ENCODE data around the gene DNAJB13. TPM values are rescaled to one million over a fixed set of nuclear protein-coding genes. Genes with fewer than 3 reads are reported as not detected.

DNAJB13 gene
- total RNA-seq, 4 donors from 2014 or later, result not detected

GRCh38 chr11:74011360-74012073 is 60.7 kb downstream of the DNAJB13 start:
- Histone ChIP-seq H3K4me3 (no peak overlapping the region), H3K27me3 (no peaks in the 10 kb centered on the region), H3K36me3 (peaks cover 0 to 46% of the 10 kb centered on the region in 2 donors), H3K4me1 (no peaks in the 10 kb centered on the region), H3K9me3 (no peaks in the 10 kb centered on the region), H3K27ac (no peak overlapping the region)
- 71 to 87% methylated on average over 3 to 4 of the region's 8 CpGs for WGBS, 2 donors (ENCODE audit: low coverage in 1 of 2)
- no peak for TF ChIP-seq EP300 (IDR thresholded peaks at IDR 0.05)
- no peak for TF ChIP-seq CTCF (IDR thresholded peaks at IDR 0.05)
- TF ChIP-seq POLR2AphosphoS5 (IDR thresholded peaks at IDR 0.05), result no peak
- no peak for TF ChIP-seq POLR2A (IDR thresholded peaks at IDR 0.05)
- peak; percentile 53 for ATAC-seq

- TF ChIP-seq POLR2AphosphoS5 (IDR thresholded peaks at IDR 0.05), result no peak
- no peak for TF ChIP-seq EP300 (IDR thresholded peaks at IDR 0.05)
- TF ChIP-seq POLR2A (IDR thresholded peaks at IDR 0.05), result no peak
- TF ChIP-seq CTCF (IDR thresholded peaks at IDR 0.05), result no peak
- H3K27me3 ChIP-seq, result no peaks in the 10 kb centered on the region
- H3K9me3 ChIP-seq, result no peaks in the 10 kb centered on the region
- no peak overlapping the region for H3K4me3 ChIP-seq
- peaks cover 0 to 53% of the 10 kb centered on the region in 2 donors for H3K36me3 ChIP-seq
- no peaks in the 10 kb centered on the region for H3K4me1 ChIP-seq
- H3K27ac ChIP-seq, result no peak overlapping the region
- ATAC-seq, result no peak
- 87 to 91% methylated on average over 3 to 10 of the region's 14 CpGs for WGBS, 2 donors (ENCODE audit: low coverage in 1 of 2)
Measured at GRCh38 chr11:74012074-74012809, 61.4 kb downstream of the DNAJB13 start.

GRCh38 chr11:74013141-74013540 is 62.3 kb downstream of the DNAJB13 start:
- Histone ChIP-seq H3K4me1 (peaks cover 0 to 7% (median 5%) of the 10 kb centered on the region in 3 donors), H3K36me3 (peaks cover 0 to 55% of the 10 kb centered on the region in 2 donors), H3K27me3 (no peaks in the 10 kb centered on the region), H3K4me3 (no peak overlapping the region), H3K9me3 (no peaks in the 10 kb centered on the region), H3K27ac (no peak overlapping the region)
- no peak for TF ChIP-seq POLR2AphosphoS5 (IDR thresholded peaks at IDR 0.05)
- no peak for TF ChIP-seq CTCF (IDR thresholded peaks at IDR 0.05)
- TF ChIP-seq POLR2A (IDR thresholded peaks at IDR 0.05), result no peak
- TF ChIP-seq EP300 (IDR thresholded peaks at IDR 0.05), result no peak
- ATAC-seq, result no peak
- WGBS, 2 donors (ENCODE audit: low coverage in 1 of 2), result 94 to 100% methylated on average over 3 to 7 of the region's 8 CpGs

- peaks cover 0 to 55% of the 10 kb centered on the region in 2 donors for H3K36me3 ChIP-seq
- H3K27ac ChIP-seq, result no peak overlapping the region
- no peaks in the 10 kb centered on the region for H3K9me3 ChIP-seq
- 48 to 100% methylated on average over 1 to 2 of the region's 2 CpGs for WGBS, 2 donors (ENCODE audit: low coverage in 1 of 2)
- peaks cover 3 to 25% (median 21%) of the 10 kb centered on the region in 3 donors for H3K4me1 ChIP-seq
- ATAC-seq, result no peak
- no peaks in the 10 kb centered on the region for H3K27me3 ChIP-seq
- H3K4me3 ChIP-seq, result no peak overlapping the region
- TF ChIP-seq POLR2A (IDR thresholded peaks at IDR 0.05) (no peak), CTCF (IDR thresholded peaks at IDR 0.05) (no peak), POLR2AphosphoS5 (IDR thresholded peaks at IDR 0.05) (no peak), EP300 (IDR thresholded peaks at IDR 0.05) (no peak)
Measured at GRCh38 chr11:74014880-74015279, 64.1 kb downstream of the DNAJB13 start.

All from gastroesophageal sphincter (tissue), 4 donors.